ENCODE data around the gene CNTNAP2. TPM values are rescaled to one million over a fixed set of nuclear protein-coding genes. Genes with fewer than 3 reads are reported as not detected.
A peak's percentile ranks its signal among the peaks of the same experiment; 100 is the strongest.

CNTNAP2 gene
- total RNA-seq, 1 donor: 7.6 TPM

- Histone ChIP-seq H3K4me2 (ENCODE audit: insufficient read depth, low read length) (no peak overlapping the region), H3K4me1 (ENCODE audit: insufficient read depth, low read length) (no peaks in the 10 kb centered on the region), H3K27ac (ENCODE audit: low read depth, low read length) (no peak overlapping the region), H3K4me3 (ENCODE audit: insufficient read depth, low read length) (no peak overlapping the region), H3K36me3 (ENCODE audit: insufficient read depth, low read length) (no peaks in the 10 kb centered on the region), H4K20me1 (ENCODE audit: insufficient read depth, low read length) (no peaks in the 10 kb centered on the region), H3K9me3 (ENCODE audit: low read depth, low read length) (no peaks in the 10 kb centered on the region), H2AFZ (ENCODE audit: low read length) (no peak overlapping the region), H3K27me3 (ENCODE audit: insufficient read depth, low read length) (no peaks in the 10 kb centered on the region), H3K79me2 (ENCODE audit: insufficient read depth, low read length) (no peaks in the 10 kb centered on the region)
- TF ChIP-seq CTCF (IDR thresholded peaks at IDR 0.05; ENCODE audit: extremely low read depth, low read depth, low read length): no peak
- no peak for DNase-seq (ENCODE audit: insufficient read length, low spot score, missing footprints)
These were observed 1906.2 kb downstream of the CNTNAP2 start for GRCh38 chr7:148022832-148023231.

GRCh38 chr7:148026713-148027112, 1910.1 kb downstream of the CNTNAP2 start:
- Histone ChIP-seq H3K4me1 (ENCODE audit: insufficient read depth, low read length) (no peaks in the 10 kb centered on the region), H3K4me3 (ENCODE audit: insufficient read depth, low read length) (no peak overlapping the region)

GRCh38 chr7:148028165-148028564, 1911.6 kb downstream of the CNTNAP2 start:
- H2AFZ ChIP-seq (ENCODE audit: low read length): no peak overlapping the region
- DNase-seq (ENCODE audit: insufficient read length, low spot score, missing footprints): no peak
- no peaks in the 10 kb centered on the region for H3K79me2 ChIP-seq (ENCODE audit: insufficient read depth, low read length)
- H3K4me2 ChIP-seq (ENCODE audit: insufficient read depth, low read length): no peak overlapping the region
- no peaks in the 10 kb centered on the region for H3K9me3 ChIP-seq (ENCODE audit: low read depth, low read length)
- no peaks in the 10 kb centered on the region for H4K20me1 ChIP-seq (ENCODE audit: insufficient read depth, low read length)
- no peak overlapping the region for H3K4me3 ChIP-seq (ENCODE audit: insufficient read depth, low read length)
- no peaks in the 10 kb centered on the region for H3K36me3 ChIP-seq (ENCODE audit: insufficient read depth, low read length)
- no peak for TF ChIP-seq CTCF (IDR thresholded peaks at IDR 0.05; ENCODE audit: extremely low read depth, low read depth, low read length)
- no peak overlapping the region for H3K27ac ChIP-seq (ENCODE audit: low read depth, low read length)
- no peaks in the 10 kb centered on the region for H3K27me3 ChIP-seq (ENCODE audit: insufficient read depth, low read length)
- no peaks in the 10 kb centered on the region for H3K4me1 ChIP-seq (ENCODE audit: insufficient read depth, low read length)

More at GRCh38 chr7:148026713-148027112, 1910.1 kb downstream of the CNTNAP2 start:
- no peaks in the 10 kb centered on the region for H3K79me2 ChIP-seq (ENCODE audit: insufficient read depth, low read length)
- no peaks in the 10 kb centered on the region for H3K27me3 ChIP-seq (ENCODE audit: insufficient read depth, low read length)
- no peaks in the 10 kb centered on the region for H4K20me1 ChIP-seq (ENCODE audit: insufficient read depth, low read length)
- no peak overlapping the region for H2AFZ ChIP-seq (ENCODE audit: low read length)
- TF ChIP-seq CTCF (IDR thresholded peaks at IDR 0.05; ENCODE audit: extremely low read depth, low read depth, low read length): no peak
- no peaks in the 10 kb centered on the region for H3K9me3 ChIP-seq (ENCODE audit: low read depth, low read length)
- no peak overlapping the region for H3K27ac ChIP-seq (ENCODE audit: low read depth, low read length)
- H3K4me2 ChIP-seq (ENCODE audit: insufficient read depth, low read length): no peak overlapping the region
- DNase-seq (ENCODE audit: insufficient read length, low spot score, missing footprints): no peak
- H3K36me3 ChIP-seq (ENCODE audit: insufficient read depth, low read length): no peaks in the 10 kb centered on the region

- Histone ChIP-seq H2AFZ (ENCODE audit: low read length) (no peak overlapping the region), H3K4me2 (ENCODE audit: insufficient read depth, low read length) (no peak overlapping the region), H4K20me1 (ENCODE audit: insufficient read depth, low read length) (no peaks in the 10 kb centered on the region), H3K9me3 (ENCODE audit: low read depth, low read length) (no peaks in the 10 kb centered on the region), H3K79me2 (ENCODE audit: insufficient read depth, low read length) (no peaks in the 10 kb centered on the region), H3K27ac (ENCODE audit: low read depth, low read length) (no peak overlapping the region), H3K36me3 (ENCODE audit: insufficient read depth, low read length) (no peaks in the 10 kb centered on the region), H3K4me3 (ENCODE audit: insufficient read depth, low read length) (no peak overlapping the region), H3K27me3 (ENCODE audit: insufficient read depth, low read length) (no peaks in the 10 kb centered on the region), H3K4me1 (ENCODE audit: insufficient read depth, low read length) (no peaks in the 10 kb centered on the region)
- TF ChIP-seq CTCF (IDR thresholded peaks at IDR 0.05; ENCODE audit: extremely low read depth, low read depth, low read length): no peak
- DNase-seq (ENCODE audit: insufficient read length, low spot score, missing footprints): peak; percentile 50
These were observed 1914.4 kb downstream of the CNTNAP2 start for GRCh38 chr7:148031019-148031418.
